Central memory CD8-positive, alpha-beta T cell (primary cell): ENCODE data around the gene PPFIA2.

Experiments used
- ATAC-seq: fragments of 150-1000 bp; cut with Tn5 transposase; replicated peaks from 2 replicates; pipeline ENCODE4 v1.10.0; 2022; ENCODE audit warnings: mild to moderate bottlenecking, moderate FRiP score, moderate number of reproducible peaks; ENCODE audit not compliant: poor library complexity, severe bottlenecking; ENCODE audit errors: extremely low read depth
- DNase-seq, 2 donors: peaks; one replicate each; pipeline ENCODE4 v3.0.0; 2021; ENCODE audit warnings: low spot score in 2 of 2
- H3K27ac Mint-ChIP-seq: one replicate; pipeline ENCODE4 v1.8.0; 2022; ENCODE audit warnings: low read depth, mild to moderate bottlenecking, moderate library complexity, mixed read lengths
- H3K27me3 Mint-ChIP-seq: one replicate; pipeline ENCODE4 v1.8.0; 2022; ENCODE audit warnings: mixed read lengths
- H3K36me3 Mint-ChIP-seq: one replicate; pipeline ENCODE4 v1.8.0; 2022; ENCODE audit warnings: mild to moderate bottlenecking, moderate library complexity, mixed read lengths; ENCODE audit not compliant: insufficient read depth
- H3K4me1 Mint-ChIP-seq: one replicate; pipeline ENCODE4 v1.8.0; 2022; ENCODE audit warnings: mixed read lengths
- H3K4me3 Mint-ChIP-seq: one replicate; pipeline ENCODE4 v1.8.0; 2022; ENCODE audit warnings: mild to moderate bottlenecking, moderate library complexity, mixed read lengths
- H3K9me3 Mint-ChIP-seq: one replicate; pipeline ENCODE4 v1.8.0; 2022; ENCODE audit warnings: mixed read lengths

Gene PPFIA2

DNA sequence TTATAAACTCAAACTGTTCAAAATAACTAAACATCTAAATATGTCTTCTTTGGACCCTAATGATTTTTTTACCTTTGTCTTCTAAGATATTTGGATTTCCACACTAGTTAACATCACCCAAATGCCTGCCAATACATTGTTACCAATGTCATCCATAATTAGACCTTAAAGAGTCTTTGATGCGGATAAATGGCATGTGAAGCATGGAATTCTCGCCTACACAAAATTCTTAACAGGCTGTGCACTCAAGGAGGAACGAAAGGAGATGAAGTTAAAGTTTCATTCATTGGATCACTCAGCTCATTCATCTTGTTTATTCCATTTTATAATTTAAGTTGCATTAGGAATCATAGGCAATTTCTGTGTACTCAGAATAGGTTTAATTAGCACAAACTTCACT lies 461.5 kb downstream of the PPFIA2 start:
- Mint-ChIP-seq H3K27me3 (no peaks in the 10 kb centered on the region), H3K4me3 (no peak overlapping the region), H3K9me3 (peaks cover 11% of the 10 kb centered on the region), H3K27ac (no peak overlapping the region), H3K4me1 (no peaks in the 10 kb centered on the region), H3K36me3 (no peaks in the 10 kb centered on the region)
- ATAC-seq (no peak), DNase-seq (no peak)

DNA sequence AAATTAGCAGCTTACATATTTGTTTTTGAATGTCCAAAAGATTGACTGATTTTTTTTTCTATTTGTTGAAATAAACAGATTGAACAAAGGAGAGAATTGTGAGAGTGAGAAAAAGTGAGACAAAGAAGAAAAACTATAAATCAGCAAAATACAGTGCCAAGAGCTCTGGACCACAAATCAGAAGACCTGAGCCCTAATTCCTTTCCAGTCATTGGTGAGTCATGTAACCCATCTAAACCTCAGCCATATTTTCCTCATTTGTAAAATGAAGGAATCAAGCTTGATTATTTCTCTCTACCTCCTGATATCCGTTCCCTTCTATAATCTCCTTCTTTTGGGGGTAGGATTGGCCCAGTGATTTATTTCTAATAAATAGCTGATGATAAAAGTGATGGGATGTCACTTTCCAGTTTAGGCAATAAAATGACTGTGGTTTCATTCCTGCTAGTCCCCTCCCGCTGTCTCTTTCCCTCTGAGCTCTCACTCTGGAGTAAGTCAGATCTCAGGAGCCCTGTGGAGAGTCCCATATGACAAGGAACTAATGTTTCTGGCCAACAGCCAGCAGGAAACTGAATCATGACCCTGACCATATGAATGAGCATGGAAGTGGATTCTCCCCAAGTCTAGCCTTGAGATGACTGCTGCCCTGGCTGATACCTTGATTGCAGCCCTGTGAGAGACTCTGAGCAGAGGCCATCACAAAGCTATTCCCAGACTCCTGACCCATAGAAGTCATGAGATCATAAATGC lies 462.4 kb downstream of the PPFIA2 start:
- H3K9me3 Mint-ChIP-seq, result peaks cover 9% of the 10 kb centered on the region
- no peak for ATAC-seq
- no peaks in the 10 kb centered on the region for H3K4me1 Mint-ChIP-seq
- H3K4me3 Mint-ChIP-seq, result no peak overlapping the region
- no peak overlapping the region for H3K27ac Mint-ChIP-seq
- no peak for DNase-seq
- H3K27me3 Mint-ChIP-seq, result no peaks in the 10 kb centered on the region
- no peaks in the 10 kb centered on the region for H3K36me3 Mint-ChIP-seq

DNA sequence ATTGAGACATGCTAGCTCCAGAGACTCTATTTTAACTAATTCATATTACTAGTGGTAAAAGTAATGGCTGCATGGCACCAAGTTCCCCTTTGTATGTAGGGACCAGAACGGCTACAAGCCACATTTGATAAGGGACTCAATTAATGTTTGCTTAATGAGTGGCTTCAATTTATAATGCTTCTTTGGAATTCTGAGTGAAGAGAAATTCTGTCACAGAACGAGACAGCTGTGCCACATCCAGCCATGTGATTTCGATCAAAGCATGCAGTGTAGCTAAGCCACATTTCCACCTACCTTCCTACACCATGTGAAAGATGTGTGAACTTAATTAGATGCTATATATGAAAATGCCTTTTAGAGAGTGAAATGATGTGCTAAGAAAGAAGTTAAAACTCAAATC lies 463.9 kb downstream of the PPFIA2 start:
- no peak for ATAC-seq
- H3K9me3 Mint-ChIP-seq, result no peaks in the 10 kb centered on the region
- H3K4me3 Mint-ChIP-seq, result no peak overlapping the region
- no peak overlapping the region for H3K27ac Mint-ChIP-seq
- no peaks in the 10 kb centered on the region for H3K4me1 Mint-ChIP-seq
- no peaks in the 10 kb centered on the region for H3K27me3 Mint-ChIP-seq
- DNase-seq, result no peak
- no peaks in the 10 kb centered on the region for H3K36me3 Mint-ChIP-seq

DNA sequence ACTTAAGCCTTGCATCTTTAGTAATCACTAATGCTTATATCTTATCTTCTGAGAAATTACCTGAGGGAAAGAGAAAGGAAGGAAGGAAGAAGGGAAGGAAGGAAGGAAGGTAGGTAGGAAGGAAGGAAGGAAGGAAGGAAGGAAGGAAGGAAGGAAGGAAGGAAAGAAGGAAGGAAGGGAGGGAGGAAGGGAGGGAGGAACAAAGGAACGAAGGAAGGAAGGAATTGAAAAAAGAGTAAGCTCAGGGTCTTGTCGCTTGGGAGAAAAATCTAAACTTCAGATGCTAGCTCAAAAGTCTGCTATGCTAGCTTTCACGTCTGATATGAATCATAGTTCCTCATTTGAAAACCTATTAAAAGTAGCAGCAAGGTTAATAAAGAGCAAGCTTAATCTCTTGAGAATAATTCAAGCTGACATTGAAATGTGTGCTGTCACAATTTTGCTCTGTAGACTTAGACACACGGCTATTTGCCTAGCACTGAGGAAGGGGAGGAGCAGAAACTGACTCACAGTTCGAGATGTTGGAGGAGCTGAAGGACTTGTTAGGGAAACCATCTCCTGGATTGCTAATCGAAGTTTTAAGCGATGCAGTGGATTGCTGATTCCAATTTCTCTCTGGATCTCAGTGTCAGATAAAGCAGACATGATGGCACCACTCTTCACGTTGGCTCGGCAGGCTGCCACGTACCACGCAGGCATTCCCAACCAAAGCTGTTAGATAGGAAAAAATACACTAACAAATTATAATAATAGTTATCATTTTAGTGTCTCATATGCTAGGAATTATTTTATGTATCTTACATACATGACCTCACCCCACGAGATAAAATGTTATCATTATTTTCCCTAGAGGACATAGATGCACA lies 464.6 kb downstream of the PPFIA2 start:
- no peak overlapping the region for H3K4me3 Mint-ChIP-seq
- H3K27ac Mint-ChIP-seq, result no peak overlapping the region
- H3K4me1 Mint-ChIP-seq, result no peaks in the 10 kb centered on the region
- no peaks in the 10 kb centered on the region for H3K27me3 Mint-ChIP-seq
- DNase-seq (no peak), ATAC-seq (no peak)
- no peaks in the 10 kb centered on the region for H3K36me3 Mint-ChIP-seq
- H3K9me3 Mint-ChIP-seq, result no peaks in the 10 kb centered on the region

DNA sequence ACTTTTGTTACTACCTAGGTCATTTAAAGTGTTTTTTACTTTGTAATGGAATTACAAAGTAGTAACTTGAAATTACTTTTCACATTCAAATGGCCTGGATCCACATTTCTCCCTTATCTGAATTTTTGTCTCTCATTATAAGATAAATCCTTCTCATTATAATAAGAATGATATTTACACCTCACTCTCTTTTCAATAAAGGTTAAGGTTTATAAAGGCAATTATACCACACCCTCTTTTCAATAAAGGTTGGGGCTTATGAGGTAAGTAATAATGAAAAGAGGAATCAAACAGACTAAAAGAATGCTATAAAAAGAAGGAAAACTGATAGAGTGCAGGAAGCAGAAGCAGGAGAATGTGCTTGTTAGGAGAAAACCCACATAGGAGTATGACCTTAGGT lies 470.5 kb downstream of the PPFIA2 start:
- no peaks in the 10 kb centered on the region for H3K36me3 Mint-ChIP-seq
- ATAC-seq, result no peak
- no peaks in the 10 kb centered on the region for H3K4me1 Mint-ChIP-seq
- no peak overlapping the region for H3K27ac Mint-ChIP-seq
- DNase-seq, result no peak
- peaks cover 5% of the 10 kb centered on the region for H3K9me3 Mint-ChIP-seq
- H3K4me3 Mint-ChIP-seq, result no peak overlapping the region
- H3K27me3 Mint-ChIP-seq, result no peaks in the 10 kb centered on the region

DNA sequence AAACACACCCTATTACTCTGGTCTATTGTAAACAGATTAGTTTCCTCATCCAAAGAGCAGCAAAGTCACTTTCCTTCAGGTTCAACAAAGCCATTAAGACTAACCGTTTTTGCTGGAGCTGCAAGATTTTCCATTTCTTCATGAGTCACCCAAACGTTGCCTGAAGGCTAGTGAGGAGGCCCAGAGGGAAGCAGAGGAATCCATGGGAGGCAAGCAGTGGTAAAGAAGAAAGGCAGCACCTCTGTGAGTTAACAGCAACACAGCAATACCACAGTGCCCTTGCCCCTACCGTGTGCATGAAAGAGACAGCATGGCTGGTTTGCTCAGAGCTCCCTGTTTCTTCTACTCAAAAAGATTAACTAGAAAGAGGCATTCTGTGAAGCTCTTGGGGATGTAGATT lies 475.0 kb downstream of the PPFIA2 start:
- ATAC-seq (no peak), DNase-seq (no peak)
- no peaks in the 10 kb centered on the region for H3K36me3 Mint-ChIP-seq
- H3K4me3 Mint-ChIP-seq, result no peak overlapping the region
- peaks cover 5% of the 10 kb centered on the region for H3K9me3 Mint-ChIP-seq
- no peaks in the 10 kb centered on the region for H3K4me1 Mint-ChIP-seq
- H3K27ac Mint-ChIP-seq, result no peak overlapping the region
- no peaks in the 10 kb centered on the region for H3K27me3 Mint-ChIP-seq

DNA sequence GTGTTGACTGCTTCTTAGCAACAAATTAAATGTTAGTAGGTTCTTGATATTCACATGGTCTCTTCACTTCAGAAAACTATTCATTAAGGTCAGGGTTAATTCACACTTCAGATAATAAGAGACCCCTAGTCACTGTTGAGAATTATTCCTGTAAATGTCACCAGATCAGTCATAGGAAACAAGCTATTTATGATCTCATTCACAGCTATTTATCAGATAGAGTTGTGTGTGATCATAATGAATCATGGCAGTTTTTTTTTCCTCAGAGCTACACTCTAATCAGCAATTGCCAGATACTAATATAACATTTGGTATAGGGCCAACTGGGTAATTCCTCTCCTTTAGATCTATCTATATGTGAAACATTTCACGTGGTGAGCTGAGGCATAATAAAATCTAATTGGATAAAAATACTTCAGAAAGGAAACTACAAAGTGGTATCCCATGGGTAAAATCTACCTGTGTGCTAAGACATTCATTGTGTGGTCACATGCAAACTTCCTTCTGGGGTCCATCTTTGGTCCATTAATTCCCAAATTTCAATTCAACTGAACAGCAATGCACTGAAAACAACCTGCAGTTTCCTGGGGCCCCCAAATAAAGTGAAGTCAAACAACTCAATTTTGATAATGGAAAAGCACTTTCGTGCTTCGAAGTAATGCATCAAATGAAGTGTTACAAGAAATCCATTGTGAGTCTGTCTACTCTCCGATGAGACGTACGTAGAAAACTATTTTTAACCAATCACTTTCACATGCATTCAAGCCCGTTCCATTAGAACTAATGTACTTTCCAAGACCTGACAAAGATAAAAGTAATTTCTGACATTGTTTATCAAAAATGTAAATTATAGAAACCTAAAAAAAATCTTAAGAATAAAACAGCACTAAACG lies 484.3 kb downstream of the PPFIA2 start:
- Mint-ChIP-seq H3K36me3 (no peaks in the 10 kb centered on the region), H3K27ac (no peak overlapping the region), H3K4me1 (no peaks in the 10 kb centered on the region), H3K27me3 (no peaks in the 10 kb centered on the region), H3K9me3 (peaks cover 18% of the 10 kb centered on the region), H3K4me3 (no peak overlapping the region)
- ATAC-seq (no peak), DNase-seq (no peak)

DNA sequence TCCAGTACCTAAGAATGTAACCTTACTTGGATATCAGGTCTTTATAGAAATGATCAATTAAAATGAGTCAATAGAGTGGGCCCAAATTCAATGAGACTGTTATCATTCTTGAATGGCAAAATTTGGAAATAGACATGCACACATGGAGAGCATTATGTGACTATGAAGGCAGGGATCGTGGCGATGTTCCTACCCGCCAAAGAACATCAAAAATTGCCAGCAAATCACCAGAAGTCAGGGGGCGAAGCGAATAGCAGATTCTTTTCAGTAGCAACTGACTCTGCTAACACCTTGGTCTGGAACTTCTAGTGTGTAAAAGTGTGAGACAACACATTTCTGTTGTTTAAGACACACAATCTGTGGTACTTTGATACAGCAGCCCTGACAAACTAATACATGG lies 488.8 kb downstream of the PPFIA2 start:
- H3K27me3 Mint-ChIP-seq, result no peaks in the 10 kb centered on the region

DNA sequence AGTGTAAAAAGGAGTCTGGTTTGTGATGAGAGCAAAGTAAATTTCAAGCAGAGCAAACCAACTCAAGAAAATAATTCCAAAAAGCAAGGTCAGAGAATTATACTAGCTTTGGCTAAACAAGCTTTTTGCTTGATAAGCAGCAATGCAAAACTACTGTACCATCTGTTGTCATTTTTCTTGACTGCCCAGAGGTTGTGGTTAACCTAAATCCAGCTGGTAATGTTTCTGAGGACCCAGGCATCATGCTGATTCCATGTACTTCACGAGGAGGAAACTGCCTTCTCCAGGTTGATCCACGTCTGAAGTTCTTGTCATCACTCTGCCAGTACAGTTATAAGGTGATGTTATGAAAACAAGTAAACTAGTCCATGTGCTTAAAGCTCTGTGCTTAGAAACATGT lies 496.1 kb downstream of the PPFIA2 start:
- no peak for ATAC-seq
- no peak overlapping the region for H3K4me3 Mint-ChIP-seq
- peaks cover 10% of the 10 kb centered on the region for H3K9me3 Mint-ChIP-seq
- no peaks in the 10 kb centered on the region for H3K4me1 Mint-ChIP-seq
- H3K27me3 Mint-ChIP-seq, result no peaks in the 10 kb centered on the region
- no peak overlapping the region for H3K27ac Mint-ChIP-seq
- no peak for DNase-seq
- H3K36me3 Mint-ChIP-seq, result peaks cover 2% of the 10 kb centered on the region

More for the DNA sequence above, 488.8 kb downstream of the PPFIA2 start:
- Mint-ChIP-seq H3K4me1 (no peaks in the 10 kb centered on the region), H3K27ac (no peak overlapping the region), H3K4me3 (no peak overlapping the region), H3K36me3 (no peaks in the 10 kb centered on the region), H3K9me3 (peaks cover 17% of the 10 kb centered on the region)
- DNase-seq, result no peak
- ATAC-seq, result no peak

DNA sequence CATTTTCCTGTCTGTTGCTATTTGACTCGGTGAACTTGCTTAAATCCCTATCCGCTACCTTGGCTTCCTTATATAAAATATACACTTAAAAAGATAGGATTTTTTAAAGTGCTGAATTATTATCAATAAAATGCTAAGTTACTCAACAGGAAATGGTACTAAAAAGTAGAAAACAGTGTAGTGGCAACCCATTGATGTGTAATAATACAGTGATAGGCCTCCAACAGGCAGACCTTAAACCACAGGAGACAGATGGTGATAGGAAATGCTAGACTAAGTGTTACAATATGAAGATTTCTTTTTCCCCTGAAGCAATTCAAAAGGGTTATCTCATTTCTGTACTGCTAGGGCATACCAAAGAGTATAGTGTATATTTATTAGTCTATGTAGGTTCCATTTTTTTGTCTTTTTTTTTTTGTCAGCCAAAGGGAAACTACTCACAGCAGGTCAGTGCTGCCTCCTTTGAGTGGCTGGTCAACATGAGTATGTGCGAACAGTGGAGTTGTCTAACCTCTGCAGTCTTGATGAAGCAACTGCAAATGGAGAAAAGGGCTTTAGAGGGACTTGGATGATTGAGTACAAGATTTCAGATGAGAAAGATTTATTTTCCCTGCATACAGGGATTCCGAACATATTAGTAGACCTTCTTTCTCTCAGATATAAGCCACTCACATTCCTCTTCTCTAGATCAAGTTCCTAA lies 497.5 kb downstream of the PPFIA2 start:
- Mint-ChIP-seq H3K4me1 (no peaks in the 10 kb centered on the region), H3K36me3 (peaks cover 2% of the 10 kb centered on the region), H3K27ac (no peak overlapping the region), H3K4me3 (no peak overlapping the region), H3K9me3 (peaks cover 10% of the 10 kb centered on the region), H3K27me3 (no peaks in the 10 kb centered on the region)
- ATAC-seq, result no peak
- no peak for DNase-seq

DNA sequence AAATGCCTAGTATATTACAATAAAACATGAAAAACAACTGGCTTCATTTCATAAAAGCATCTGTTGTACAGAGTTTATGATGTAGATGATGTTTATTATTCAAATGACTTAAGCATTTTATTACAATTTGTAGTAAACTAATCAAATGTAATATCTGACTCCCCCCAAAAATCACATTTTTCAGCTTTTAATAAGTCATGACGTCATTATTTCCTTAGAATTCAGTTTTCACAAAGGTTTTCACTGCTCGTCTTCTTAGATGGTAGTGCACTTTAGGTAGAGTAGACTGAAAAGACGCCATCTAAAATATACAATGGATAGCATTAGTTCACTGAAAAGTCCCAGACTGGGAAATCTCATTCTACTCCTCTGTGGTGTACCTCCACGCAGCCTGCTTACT lies 499.8 kb downstream of the PPFIA2 start:
- peaks cover 9% of the 10 kb centered on the region for H3K9me3 Mint-ChIP-seq
- H3K4me1 Mint-ChIP-seq, result no peaks in the 10 kb centered on the region
- DNase-seq (no peak), ATAC-seq (no peak)
- H3K27ac Mint-ChIP-seq, result no peak overlapping the region
- no peaks in the 10 kb centered on the region for H3K27me3 Mint-ChIP-seq
- H3K4me3 Mint-ChIP-seq, result no peak overlapping the region
- H3K36me3 Mint-ChIP-seq, result peaks cover 2% of the 10 kb centered on the region

DNA sequence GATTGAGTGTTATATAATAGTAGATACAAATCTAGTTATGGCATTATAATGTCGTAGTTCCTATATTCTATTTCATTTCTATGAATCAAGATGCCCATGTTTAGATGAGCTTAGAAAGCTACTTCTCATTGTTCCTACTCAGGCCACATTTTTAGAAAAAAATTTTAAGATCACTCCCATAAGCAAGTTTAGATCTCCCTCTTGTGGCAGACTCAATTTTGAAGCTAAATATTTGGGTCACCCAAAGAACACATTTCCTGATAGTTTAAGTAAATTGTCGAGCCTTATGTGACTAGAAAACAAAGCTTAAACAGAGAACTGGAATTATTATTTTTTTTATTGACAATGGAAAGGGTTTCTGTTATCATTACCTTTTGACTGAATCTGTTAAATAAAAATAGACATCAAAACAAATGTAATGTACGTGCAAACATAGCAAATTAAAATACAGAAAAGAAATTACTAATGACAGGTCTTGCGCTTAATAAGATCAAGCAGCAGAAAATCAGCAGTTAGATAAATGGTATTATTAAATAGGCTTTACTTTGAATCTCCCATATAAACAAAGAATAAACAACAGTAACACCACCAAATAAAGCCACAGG lies 501.1 kb downstream of the PPFIA2 start:
- no peak overlapping the region for H3K4me3 Mint-ChIP-seq
- H3K27me3 Mint-ChIP-seq, result no peaks in the 10 kb centered on the region
- ATAC-seq, result no peak
- no peaks in the 10 kb centered on the region for H3K4me1 Mint-ChIP-seq
- H3K36me3 Mint-ChIP-seq, result no peaks in the 10 kb centered on the region
- peaks cover 4% of the 10 kb centered on the region for H3K9me3 Mint-ChIP-seq
- H3K27ac Mint-ChIP-seq, result no peak overlapping the region
- no peak for DNase-seq
